ENCODE measurements around the gene RHBDD3. TPM values are rescaled to one million over a fixed set of nuclear protein-coding genes. Genes with fewer than 3 reads are reported as not detected.

RHBDD3 gene
- total RNA-seq, 1 experiment from 2014 or later: 49.6 TPM

- no peak overlapping the region for H3K4me3 ChIP-seq (ENCODE audit: low read depth, low read length)
- ChIA-PET CTCF (no interaction called here), POLR2A (no interaction called here)
- Mint-ChIP-seq H3K27ac (ENCODE audit: unreplicated experiment) (no peak overlapping the region), H3K9me3 (ENCODE audit: unreplicated experiment) (no peaks in the 10 kb centered on the region), H3K27me3 (ENCODE audit: insufficient read depth, unreplicated experiment) (no peaks in the 10 kb centered on the region), H3K4me1 (ENCODE audit: low read depth, unreplicated experiment) (no peaks in the 10 kb centered on the region), H3K36me3 (ENCODE audit: insufficient read depth, unreplicated experiment) (peaks cover 83% of the 10 kb centered on the region), H3K4me3 (ENCODE audit: unreplicated experiment) (no peak overlapping the region)
- TSS peak; percentile 95 for BruUV-seq (replicated peaks)
- H3K36me3 ChIP-seq (ENCODE audit: control insufficient read depth, insufficient read depth, low read length): peaks cover 2% of the 10 kb centered on the region
- H3K4me1 ChIP-seq: no peaks in the 10 kb centered on the region
- TF ChIP-seq CTCF (IDR thresholded peaks at IDR 0.05; ENCODE audit: insufficient read depth in 1 of 2, low read depth in 1 of 2, low read length in 1 of 2, severe bottlenecking in 1 of 2, unreplicated experiment in 1 of 2): no peak
- no peaks in the 10 kb centered on the region for H3K27me3 ChIP-seq (replicated peaks; ENCODE audit: control insufficient read depth, insufficient read depth, low read length)
- no peaks in the 10 kb centered on the region for H3K9me3 ChIP-seq
- intact Hi-C loops (cut with micrococcal nuclease; ENCODE audit: unreplicated experiment): no loop called here
- peak in 1 of 2 experiments; percentile 23 for DNase-seq
These were observed 31.5 kb upstream of the RHBDD3 start for GRCh38 chr22:29299136-29299900.

GRCh38 chr22:29298641-29299040 lies 30.9 kb upstream of the RHBDD3 start:
- ChIA-PET CTCF (no interaction called here), POLR2A (no interaction called here)
- no peak for DNase-seq
- Mint-ChIP-seq H3K27ac (ENCODE audit: unreplicated experiment) (peak overlapping the region; percentile 39), H3K36me3 (ENCODE audit: insufficient read depth, unreplicated experiment) (peaks cover 90% of the 10 kb centered on the region), H3K4me1 (ENCODE audit: low read depth, unreplicated experiment) (no peaks in the 10 kb centered on the region), H3K9me3 (ENCODE audit: unreplicated experiment) (no peaks in the 10 kb centered on the region), H3K4me3 (ENCODE audit: unreplicated experiment) (no peak overlapping the region), H3K27me3 (ENCODE audit: insufficient read depth, unreplicated experiment) (no peaks in the 10 kb centered on the region)
- H3K4me3 ChIP-seq (ENCODE audit: low read depth, low read length): no peak overlapping the region
- no TSS peak for BruUV-seq (replicated peaks)
- no peaks in the 10 kb centered on the region for H3K4me1 ChIP-seq
- intact Hi-C loops (cut with micrococcal nuclease; ENCODE audit: unreplicated experiment): no loop called here
- no peaks in the 10 kb centered on the region for H3K9me3 ChIP-seq
- TF ChIP-seq CTCF (IDR thresholded peaks at IDR 0.05; ENCODE audit: insufficient read depth in 1 of 2, low read depth in 1 of 2, low read length in 1 of 2, severe bottlenecking in 1 of 2, unreplicated experiment in 1 of 2): no peak
- H3K36me3 ChIP-seq (ENCODE audit: control insufficient read depth, insufficient read depth, low read length): peaks cover 5% of the 10 kb centered on the region
- no peaks in the 10 kb centered on the region for H3K27me3 ChIP-seq (replicated peaks; ENCODE audit: control insufficient read depth, insufficient read depth, low read length)

GRCh38 chr22:29292379-29292778 lies 24.6 kb upstream of the RHBDD3 start:
- Mint-ChIP-seq H3K27me3 (ENCODE audit: insufficient read depth, unreplicated experiment) (no peaks in the 10 kb centered on the region), H3K4me3 (ENCODE audit: unreplicated experiment) (no peak overlapping the region), H3K36me3 (ENCODE audit: insufficient read depth, unreplicated experiment) (peaks cover 97% of the 10 kb centered on the region), H3K27ac (ENCODE audit: unreplicated experiment) (no peak overlapping the region), H3K9me3 (ENCODE audit: unreplicated experiment) (no peaks in the 10 kb centered on the region), H3K4me1 (ENCODE audit: low read depth, unreplicated experiment) (no peaks in the 10 kb centered on the region)
- no peaks in the 10 kb centered on the region for H3K27me3 ChIP-seq (replicated peaks; ENCODE audit: control insufficient read depth, insufficient read depth, low read length)
- no peak for DNase-seq
- CTCF ChIA-PET: no interaction called here
- intact Hi-C loops (cut with micrococcal nuclease; ENCODE audit: unreplicated experiment): no loop called here
- H3K9me3 ChIP-seq: no peaks in the 10 kb centered on the region
- no peak overlapping the region for H3K4me3 ChIP-seq (ENCODE audit: low read depth, low read length)
- TF ChIP-seq CTCF (IDR thresholded peaks at IDR 0.05; ENCODE audit: insufficient read depth in 1 of 2, low read depth in 1 of 2, low read length in 1 of 2, severe bottlenecking in 1 of 2, unreplicated experiment in 1 of 2): no peak
- H3K36me3 ChIP-seq (ENCODE audit: control insufficient read depth, insufficient read depth, low read length): peaks cover 7% of the 10 kb centered on the region
- no TSS peak for BruUV-seq (replicated peaks)
- POLR2A ChIA-PET: no interaction called here
- no peaks in the 10 kb centered on the region for H3K4me1 ChIP-seq

Measured in Caco-2 (cell line).